Measurements from ENCODE around the gene SCUBE2. TPM values are rescaled to one million over a fixed set of nuclear protein-coding genes. Genes with fewer than 3 reads are reported as not detected.

Gene SCUBE2
- total and polyA plus RNA-seq, 2 of the 4 experiments (the other 2 are of a cell fraction), result 0.43 to 0.72 TPM

GRCh38 chr11:9121469-9121796 is 30.0 kb upstream of the SCUBE2 start:
- Histone ChIP-seq H3K14ac (replicated peaks; ENCODE audit: low read depth, low read length) (no peak overlapping the region), H4K5ac (ENCODE audit: low read depth, low read length) (no peak overlapping the region), H3K9me1 (ENCODE audit: insufficient read depth, low read length) (peaks cover 4% of the 10 kb centered on the region; the same call in 1 of the 2 replicates), H3K4me2 (ENCODE audit: low read depth, low read length) (no peak overlapping the region), H3K56ac (ENCODE audit: extremely low read depth, insufficient read depth, low read length) (no peak overlapping the region), H3K9ac (ENCODE audit: low read depth, low read length) (no peak overlapping the region), H4K91ac (ENCODE audit: insufficient read depth, low read depth, low read length) (no peak overlapping the region), H2AFZ (replicated peaks; ENCODE audit: low read length, poor library complexity) (no peak overlapping the region), H3K79me1 (ENCODE audit: low read depth in 1 of 2, low read length in 2 of 2) (no peaks in the 10 kb centered on the region), H2AK5ac (ENCODE audit: low read depth, low read length) (no peak overlapping the region), H3K9me3 (ENCODE audit: control insufficient read depth, insufficient read depth, low read length) (peaks cover 3% of the 10 kb centered on the region; the same call in 1 of the 2 replicates), H3K27me3 (ENCODE audit: control insufficient read depth, insufficient read depth, low read length) (no peaks in the 10 kb centered on the region), H3K4ac (ENCODE audit: low read depth, low read length) (no peak overlapping the region), H3K4me1 (ENCODE audit: control insufficient read depth, insufficient read depth, low read length) (no peaks in the 10 kb centered on the region), H2AK9ac (replicated peaks; ENCODE audit: low read depth, low read length, poor library complexity) (no peak overlapping the region), H3K4me3 (ENCODE audit: insufficient read depth, low read depth, low read length) (no peak overlapping the region), H3K36me3 (ENCODE audit: control insufficient read depth, insufficient read depth, low read length) (peaks cover 2% of the 10 kb centered on the region; the same call in 1 of the 2 replicates), H2BK120ac (ENCODE audit: low read depth, low read length) (no peak overlapping the region), H2BK20ac (ENCODE audit: low read depth, low read length) (no peak overlapping the region), H3K23ac (ENCODE audit: low read depth, low read length) (no peak overlapping the region), H3K18ac (ENCODE audit: low read depth, low read length) (no peak overlapping the region), H2BK5ac (ENCODE audit: low read depth, low read length, poor library complexity, severe bottlenecking) (no peak overlapping the region), H4K8ac (ENCODE audit: low read depth in 2 of 2, low read length in 2 of 2) (no peak overlapping the region), H3K27ac (ENCODE audit: insufficient read depth, low read length) (no peak overlapping the region), H2BK15ac (ENCODE audit: low read depth, low read length) (no peak overlapping the region), H4K20me1 (ENCODE audit: insufficient read depth, low read length) (no peaks in the 10 kb centered on the region)
- intact Hi-C loops (cut with micrococcal nuclease), result no loop called here
- in situ Hi-C loops (cut with MboI; ENCODE audit: low sequenced_read_pairs), result loop anchor here (25.0 kb wide), 1 partner anchor 884 kb away; no protein-coding TSS in a partner anchor
- WGBS, 2 experiments (ENCODE audit: extremely low coverage in 2 of 2, insufficient read length in 1 of 2), result no CpG with 5 or more reads among the region's 2 CpGs
- TF ChIP-seq CEBPB (IDR thresholded peaks at IDR 0.05; ENCODE audit: low read depth, low read length) (no peak), RCOR1 (IDR thresholded peaks at IDR 0.05; ENCODE audit: insufficient replicate concordance, low read length) (no peak), CTCF (conservative IDR thresholded peaks at IDR 0.05; ENCODE audit: low read depth, low read length) (no peak), MXI1 (IDR thresholded peaks at IDR 0.05; ENCODE audit: borderline replicate concordance, low read depth, low read length) (no peak), RFX5 (IDR thresholded peaks at IDR 0.05; ENCODE audit: low read depth, low read length) (no peak), ELK1 (IDR thresholded peaks at IDR 0.05; ENCODE audit: borderline replicate concordance, low read depth, low read length) (no peak), RAD21 (IDR thresholded peaks at IDR 0.05; ENCODE audit: low read length) (no peak), MAFK (IDR thresholded peaks at IDR 0.05; ENCODE audit: low read depth, low read length) (no peak), SMC3 (IDR thresholded peaks at IDR 0.05; ENCODE audit: low read depth, low read length) (no peak), FOS (IDR thresholded peaks at IDR 0.05; ENCODE audit: low read depth, low read length) (no peak), BHLHE40 (IDR thresholded peaks at IDR 0.05; ENCODE audit: low read depth, low read length) (no peak), CHD1 (IDR thresholded peaks at IDR 0.05; ENCODE audit: low read depth, low read length) (no peak), USF2 (IDR thresholded peaks at IDR 0.05; ENCODE audit: low read depth, low read length) (no peak), MAZ (IDR thresholded peaks at IDR 0.05; ENCODE audit: borderline replicate concordance, low read depth, low read length) (no peak), NFE2L2 (IDR thresholded peaks at IDR 0.05; ENCODE audit: low read depth, low read length) (no peak), POLR2A (IDR thresholded peaks at IDR 0.05; ENCODE audit: low read depth, low read length) (no peak)
- no peak for DNase-seq
- ATAC-seq (ENCODE audit: low read depth), result no peak
- CTCF ChIA-PET, result no interaction called here
- dilution Hi-C loops (cut with HindIII; ENCODE audit: low sequenced_read_pairs, unreplicated experiment), result no loop called here
- BruUV-seq (replicated peaks), result no TSS peak
- POLR2A ChIA-PET (ENCODE audit: unreplicated experiment), result no interaction called here

Measured in IMR-90 (cell line).